OCI-LY7 (cell line): ENCODE measurements around the gene FAM118B.

Experiments used
- EZH2phosphoT487 ChIP-seq: fragments of 200-600 bp; sonication (generic); IDR thresholded peaks from 2 replicates; pipeline ENCODE4 v1.6.1; 2018; ENCODE audit warnings: low read depth, borderline replicate concordance, mild to moderate bottlenecking, mixed run types, antibody characterized with exemption, low read length, moderate library complexity, mixed read lengths
- TF ChIP-seq, protein P1 (sequence below): fragments of 200-600 bp; sonication (generic); conservative IDR thresholded peaks from 2 replicates; pipeline ENCODE4 v1.5.1; 2014; ENCODE audit warnings: mild to moderate bottlenecking, antibody characterized with exemption, low read length, moderate library complexity, mixed read lengths

DNA sequence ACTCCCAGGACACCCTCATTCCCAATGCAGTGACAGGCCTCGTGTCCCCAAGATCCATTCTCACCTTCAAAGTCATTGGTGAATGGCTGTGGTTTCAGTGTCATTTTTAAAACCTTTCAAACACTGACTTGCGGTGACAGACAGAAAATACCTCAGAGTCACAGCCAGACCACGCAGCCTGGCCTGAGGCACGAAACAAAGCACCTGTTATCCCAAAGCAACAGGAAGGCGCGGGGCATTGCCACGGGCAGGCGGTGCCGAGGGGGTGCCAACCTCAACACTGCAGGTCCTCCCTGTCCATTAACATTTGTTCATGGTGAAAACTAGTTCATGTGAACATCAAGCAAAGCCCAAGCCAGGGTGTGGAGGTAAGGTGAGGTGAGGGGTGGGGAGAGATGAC, 38.3 kb upstream of the FAM118B start:
- TF ChIP-seq, protein P1, sequence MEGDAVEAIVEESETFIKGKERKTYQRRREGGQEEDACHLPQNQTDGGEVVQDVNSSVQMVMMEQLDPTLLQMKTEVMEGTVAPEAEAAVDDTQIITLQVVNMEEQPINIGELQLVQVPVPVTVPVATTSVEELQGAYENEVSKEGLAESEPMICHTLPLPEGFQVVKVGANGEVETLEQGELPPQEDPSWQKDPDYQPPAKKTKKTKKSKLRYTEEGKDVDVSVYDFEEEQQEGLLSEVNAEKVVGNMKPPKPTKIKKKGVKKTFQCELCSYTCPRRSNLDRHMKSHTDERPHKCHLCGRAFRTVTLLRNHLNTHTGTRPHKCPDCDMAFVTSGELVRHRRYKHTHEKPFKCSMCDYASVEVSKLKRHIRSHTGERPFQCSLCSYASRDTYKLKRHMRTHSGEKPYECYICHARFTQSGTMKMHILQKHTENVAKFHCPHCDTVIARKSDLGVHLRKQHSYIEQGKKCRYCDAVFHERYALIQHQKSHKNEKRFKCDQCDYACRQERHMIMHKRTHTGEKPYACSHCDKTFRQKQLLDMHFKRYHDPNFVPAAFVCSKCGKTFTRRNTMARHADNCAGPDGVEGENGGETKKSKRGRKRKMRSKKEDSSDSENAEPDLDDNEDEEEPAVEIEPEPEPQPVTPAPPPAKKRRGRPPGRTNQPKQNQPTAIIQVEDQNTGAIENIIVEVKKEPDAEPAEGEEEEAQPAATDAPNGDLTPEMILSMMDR, result no peak
- no peak for TF ChIP-seq EZH2phosphoT487
